T-helper 1 cell (primary cell): ENCODE data around the gene TRABD.
"Not testable (repeated sequence)": the region's sequence is repeated elsewhere in the genome, so short reads cannot be mapped to it uniquely, and the experiment has no call there.

Source experiments
- DNase-seq, 5 donors: peaks; one replicate each; pipeline ENCODE4 v3.0.0-alpha.2; 2012 to 2020
- total RNA-seq, 4 donors: gene quantifications; one replicate each; lab custom pipeline; 2026; lab: John Stamatoyannopoulos, UW

The TRABD gene
- total RNA-seq: 93.2 to 127 (median 115) reads per million in 4 donors

- peak; percentile 82 to 92 (median 85) for DNase-seq
These were observed at the start of gene TRABD for GRCh38 chr22:50185375-50186087. TSS of gene TRABD (plus strand) at chr22:50185913. CDS start at chr22:50193061, 7,148 bp downstream.

- DNase-seq: no peak
These were observed 49.1 kb upstream of the TRABD start for GRCh38 chr22:50136581-50137015.

- DNase-seq: not testable (repeated sequence)
These were observed 48.4 kb upstream of the TRABD start for GRCh38 chr22:50137277-50137676.

GRCh38 chr22:50138041-50138440, 47.7 kb upstream of the TRABD start:
- no peak for DNase-seq

GRCh38 chr22:50138988-50139387, 46.7 kb upstream of the TRABD start:
- DNase-seq: no peak

- no peak for DNase-seq
These were observed 45.8 kb upstream of the TRABD start for GRCh38 chr22:50139843-50140415.

GRCh38 chr22:50140615-50141014, 45.1 kb upstream of the TRABD start:
- no peak for DNase-seq

- DNase-seq: no peak
These were observed 44.3 kb upstream of the TRABD start for GRCh38 chr22:50141462-50141861.

- no peak for DNase-seq
These were observed 43.8 kb upstream of the TRABD start for GRCh38 chr22:50141891-50142363.

GRCh38 chr22:50143096-50143495, 42.6 kb upstream of the TRABD start:
- no peak for DNase-seq

- DNase-seq: no peak
These were observed 41.6 kb upstream of the TRABD start for GRCh38 chr22:50144005-50144614.

GRCh38 chr22:50145721-50146438, 39.8 kb upstream of the TRABD start:
- DNase-seq: no peak

GRCh38 chr22:50146439-50147238, 39.1 kb upstream of the TRABD start:
- DNase-seq: no peak

GRCh38 chr22:50147258-50148165, 38.2 kb upstream of the TRABD start:
- DNase-seq: not testable (repeated sequence)

GRCh38 chr22:50148166-50148500, 37.6 kb upstream of the TRABD start:
- no peak for DNase-seq

GRCh38 chr22:50148991-50149721, 36.6 kb upstream of the TRABD start:
- DNase-seq: peak; percentile 56 to 76 (median 68)

- no peak for DNase-seq
These were observed 35.3 kb upstream of the TRABD start for GRCh38 chr22:50150161-50151129.

GRCh38 chr22:50151571-50152537, 33.9 kb upstream of the TRABD start:
- no peak for DNase-seq
